K562 (cell line): ENCODE results near the gene MKRN2OS. TPM values are rescaled to one million over a fixed set of nuclear protein-coding genes. Genes with fewer than 3 reads are reported as not detected.

Experiments
- BDP1 ChIP-seq: IDR thresholded peaks from 3 replicates; pipeline ENCODE4 v1.6.1; 2011; ENCODE audit not compliant: insufficient read length, insufficient read depth
- BRD9 ChIP-seq: fragments of 450-650 bp; IDR thresholded peaks from 2 replicates; pipeline ENCODE4 v1.6.1; 2018; ENCODE audit warnings: low read depth; ENCODE audit not compliant: partially characterized antibody
- ETV6 ChIP-seq, 3 experiments: fragments of 150-350 bp in 1 of 3; sonication (generic) in 1 of 3; formaldehyde crosslinking in 1 of 3; IDR thresholded peaks; 2 replicates each; pipeline versions ENCODE4 v1.6.1 to v1.8.0; 2014 to 2022; ENCODE audit warnings: borderline replicate concordance in 2 of 3, low read depth in 2 of 3, antibody characterized with exemption in 1 of 3, low read length in 1 of 3, mild to moderate bottlenecking in 1 of 3, missing genetic modification reagents in 1 of 3
- FOXK1 ChIP-seq: sonication (generic); formaldehyde crosslinking; IDR thresholded peaks from 2 replicates; pipeline ENCODE4 v1.8.0; 2022; ENCODE audit warnings: missing genetic modification reagents, mild to moderate bottlenecking, borderline replicate concordance
- GABPB1 ChIP-seq: sonication (generic); formaldehyde crosslinking; IDR thresholded peaks from 2 replicates; pipeline ENCODE4 v1.8.0; 2022; ENCODE audit warnings: mild to moderate bottlenecking, missing genetic modification reagents
- HDAC2 ChIP-seq: fragments of 450-650 bp; IDR thresholded peaks from 2 replicates; pipeline ENCODE4 v1.6.1; 2016; ENCODE audit warnings: mild to moderate bottlenecking
- MEIS2 ChIP-seq: fragments of 450-650 bp; IDR thresholded peaks from 2 replicates; pipeline ENCODE4 v1.6.1; 2014; ENCODE audit warnings: mild to moderate bottlenecking; ENCODE audit not compliant: partially characterized antibody
- MIER1 ChIP-seq: fragments of 450-650 bp; IDR thresholded peaks from 2 replicates; pipeline ENCODE4 v1.6.1; 2016; ENCODE audit warnings: antibody characterized with exemption, mild to moderate bottlenecking, low read depth
- NFE2 ChIP-seq: IDR thresholded peaks from 2 replicates; pipeline ENCODE4 v1.6.1; 2014; ENCODE audit warnings: antibody characterized with exemption, low read depth
- POLR3G ChIP-seq: IDR thresholded peaks from 2 replicates; pipeline ENCODE4 v1.6.1; 2011; ENCODE audit not compliant: insufficient read length, insufficient replicate concordance; ENCODE audit errors: extremely low read depth
- PPARD ChIP-seq: fragments of 250-450 bp; sonication (Bioruptor Pico); IDR thresholded peaks from 2 replicates; pipeline ENCODE4 v1.8.0; 2022; ENCODE audit warnings: inconsistent platforms, mild to moderate bottlenecking, moderate library complexity
- PTTG1 ChIP-seq: fragments of 450-650 bp; IDR thresholded peaks from 2 replicates; pipeline ENCODE4 v1.6.1; 2016; ENCODE audit warnings: low read depth, mild to moderate bottlenecking, missing genetic modification characterization, missing compliant biosample characterization
- STAG1 ChIP-seq: sonication (generic); formaldehyde crosslinking; IDR thresholded peaks from 2 replicates; pipeline ENCODE4 v1.5.0; 2020; ENCODE audit warnings: missing genetic modification reagents, borderline replicate concordance
- polyA plus RNA-seq, 8 experiments: library from polyadenylated mRNA; depleted of rRNA in 4 of 8; stranded (reverse) in 5 of 8; unstranded in 3 of 8; fragments of >200 nt; fragmentation: Nextera tagmentation in 2 of 8; fragmentation: Illumina TruSeq in 1 of 8; extraction: Ambion mirVana in 2 of 8; extraction: Trizol in 1 of 8; gene quantifications; 2 replicates each; pipeline versions ENCODE4 v1.2.1 to v1.2.3, GENCODE V29; 2011 to 2014; ENCODE audit warnings: inconsistent platforms in 1 of 8, missing spikeins in 1 of 8
- total RNA-seq, 7 experiments: library from RNA; depleted of rRNA in 6 of 7; stranded (reverse); fragments of >200 nt in 6 of 7; fragmentation: Illumina TruSeq in 2 of 7; extraction: Trizol in 2 of 7; gene quantifications; 2 replicates each; pipeline versions ENCODE4 v1.2.1 to v1.2.3, GENCODE V29; 2011 to 2021; ENCODE audit warnings: low replicate concordance in 1 of 7
- TF ChIP-seq, protein P1 (sequence below), 3 experiments: IDR thresholded peaks in 2 of 3; conservative IDR thresholded peaks in 1 of 3; 2 replicates each; pipeline ENCODE4 v1.5.1; 2011 to 2012; ENCODE audit warnings: low read length in 3 of 3, mild to moderate bottlenecking in 3 of 3, control low read depth in 2 of 3, improper control_type of control experiment in 1 of 3, inconsistent platforms in 1 of 3, low read depth in 1 of 3, mixed read lengths in 1 of 3, moderate library complexity in 1 of 3; ENCODE audit not compliant: insufficient read depth in 2 of 3
- TF ChIP-seq, protein P2 (sequence below): fragments of 250-450 bp; sonication (Bioruptor Pico); IDR thresholded peaks from 2 replicates; pipeline ENCODE4 v1.5.0; 2021
- TF ChIP-seq, protein P3 (sequence below): fragments of 200-800 bp; sonication (Bioruptor generic); IDR thresholded peaks from 2 replicates; pipeline ENCODE4 v1.6.1; 2017; ENCODE audit warnings: missing genetic modification characterization, missing compliant biosample characterization
- TF ChIP-seq, protein P4 (sequence below), 2 experiments: fragments of 450-650 bp; IDR thresholded peaks; 2 replicates each; pipeline ENCODE4 v1.6.1; 2016
- TF ChIP-seq, protein P5 (sequence below): sonication (generic); formaldehyde crosslinking; IDR thresholded peaks from 2 replicates; pipeline ENCODE4 v1.8.1; 2023; ENCODE audit warnings: mild to moderate bottlenecking, missing genetic modification reagents

MKRN2OS gene
- total and polyA plus RNA-seq, 9 of the 15 experiments (the other 6 are each of a cell fraction or from before 2014, with no cell fraction given) = 0.11 to 0.27 (median 0.17) TPM; not detected in 6

DNA sequence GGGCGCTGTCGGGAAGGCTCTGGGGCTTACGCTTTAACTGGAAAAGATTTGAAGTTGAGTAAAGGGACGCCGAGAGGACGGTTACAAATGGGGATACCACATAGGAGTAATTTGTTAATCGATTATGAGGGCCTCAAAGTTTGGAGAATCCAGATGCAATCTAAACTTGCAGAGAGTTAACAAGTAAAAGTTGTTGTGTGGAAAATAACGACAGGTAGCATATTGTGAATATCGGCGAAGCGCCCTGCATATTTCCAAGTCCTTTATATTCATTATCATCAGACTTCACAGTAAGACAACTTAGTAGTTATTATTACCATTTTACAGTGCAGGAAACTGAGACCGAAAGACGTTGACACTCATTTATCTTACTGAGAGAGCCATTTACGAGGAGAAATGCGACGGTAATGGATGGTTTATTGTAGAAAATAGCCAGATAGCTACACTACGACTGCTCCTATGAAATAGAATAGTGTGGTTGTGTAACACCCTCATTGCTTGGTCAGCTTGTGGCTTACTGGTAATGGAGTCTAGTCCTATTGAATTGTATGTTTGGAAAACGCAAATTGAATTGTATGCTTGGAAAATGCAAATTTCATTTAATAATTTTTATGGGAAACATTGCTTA is 12.3 kb upstream of the MKRN2OS start (continued):
- TF ChIP-seq PPARD (CRISPR knock-in tag) (no peak), MEIS2 (no peak), BRD9 (no peak), PTTG1 (tag) (no peak), FOXK1 (CRISPR knock-in tag) (no peak), HDAC2 (0 out of 2 replicates have a peak, but pooled peaks have one; percentile 6), STAG1 (no peak), POLR3G (no peak), ETV6 (IDR thresholded peaks at IDR 0.05; ENCODE audit: borderline replicate concordance in 1 of 2, low read depth in 2 of 2, low read length in 1 of 2) (no peak), ETV6 (CRISPR knock-in tag; IDR thresholded peaks at IDR 0.05; ENCODE audit: borderline replicate concordance) (no peak), NFE2 (no peak), BDP1 (no peak), GABPB1 (CRISPR knock-in tag) (no peak), MIER1 (no peak)
- TF ChIP-seq, protein P1, sequence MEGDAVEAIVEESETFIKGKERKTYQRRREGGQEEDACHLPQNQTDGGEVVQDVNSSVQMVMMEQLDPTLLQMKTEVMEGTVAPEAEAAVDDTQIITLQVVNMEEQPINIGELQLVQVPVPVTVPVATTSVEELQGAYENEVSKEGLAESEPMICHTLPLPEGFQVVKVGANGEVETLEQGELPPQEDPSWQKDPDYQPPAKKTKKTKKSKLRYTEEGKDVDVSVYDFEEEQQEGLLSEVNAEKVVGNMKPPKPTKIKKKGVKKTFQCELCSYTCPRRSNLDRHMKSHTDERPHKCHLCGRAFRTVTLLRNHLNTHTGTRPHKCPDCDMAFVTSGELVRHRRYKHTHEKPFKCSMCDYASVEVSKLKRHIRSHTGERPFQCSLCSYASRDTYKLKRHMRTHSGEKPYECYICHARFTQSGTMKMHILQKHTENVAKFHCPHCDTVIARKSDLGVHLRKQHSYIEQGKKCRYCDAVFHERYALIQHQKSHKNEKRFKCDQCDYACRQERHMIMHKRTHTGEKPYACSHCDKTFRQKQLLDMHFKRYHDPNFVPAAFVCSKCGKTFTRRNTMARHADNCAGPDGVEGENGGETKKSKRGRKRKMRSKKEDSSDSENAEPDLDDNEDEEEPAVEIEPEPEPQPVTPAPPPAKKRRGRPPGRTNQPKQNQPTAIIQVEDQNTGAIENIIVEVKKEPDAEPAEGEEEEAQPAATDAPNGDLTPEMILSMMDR (IDR thresholded peaks at IDR 0.05 in 2 of 3, conservative IDR thresholded peaks at IDR 0.05 in 1 of 3; ENCODE audit: insufficient read depth in 2 of 3, low read depth in 1 of 3, low read length in 3 of 3) = peak in 2 of 3 experiments; percentile 11 to 15; a peak in 1 of 6 replicates
- TF ChIP-seq, protein P2, sequence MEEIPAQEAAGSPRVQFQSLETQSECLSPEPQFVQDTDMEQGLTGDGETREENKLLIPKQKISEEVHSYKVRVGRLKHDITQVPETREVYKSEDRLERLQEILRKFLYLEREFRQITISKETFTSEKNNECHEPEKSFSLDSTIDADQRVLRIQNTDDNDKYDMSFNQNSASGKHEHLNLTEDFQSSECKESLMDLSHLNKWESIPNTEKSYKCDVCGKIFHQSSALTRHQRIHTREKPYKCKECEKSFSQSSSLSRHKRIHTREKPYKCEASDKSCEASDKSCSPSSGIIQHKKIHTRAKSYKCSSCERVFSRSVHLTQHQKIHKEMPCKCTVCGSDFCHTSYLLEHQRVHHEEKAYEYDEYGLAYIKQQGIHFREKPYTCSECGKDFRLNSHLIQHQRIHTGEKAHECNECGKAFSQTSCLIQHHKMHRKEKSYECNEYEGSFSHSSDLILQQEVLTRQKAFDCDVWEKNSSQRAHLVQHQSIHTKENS (CRISPR knock-in tag) = no peak
- TF ChIP-seq, protein P3, sequence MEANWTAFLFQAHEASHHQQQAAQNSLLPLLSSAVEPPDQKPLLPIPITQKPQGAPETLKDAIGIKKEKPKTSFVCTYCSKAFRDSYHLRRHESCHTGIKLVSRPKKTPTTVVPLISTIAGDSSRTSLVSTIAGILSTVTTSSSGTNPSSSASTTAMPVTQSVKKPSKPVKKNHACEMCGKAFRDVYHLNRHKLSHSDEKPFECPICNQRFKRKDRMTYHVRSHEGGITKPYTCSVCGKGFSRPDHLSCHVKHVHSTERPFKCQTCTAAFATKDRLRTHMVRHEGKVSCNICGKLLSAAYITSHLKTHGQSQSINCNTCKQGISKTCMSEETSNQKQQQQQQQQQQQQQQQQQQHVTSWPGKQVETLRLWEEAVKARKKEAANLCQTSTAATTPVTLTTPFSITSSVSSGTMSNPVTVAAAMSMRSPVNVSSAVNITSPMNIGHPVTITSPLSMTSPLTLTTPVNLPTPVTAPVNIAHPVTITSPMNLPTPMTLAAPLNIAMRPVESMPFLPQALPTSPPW (CRISPR knock-in tag) = no peak
- TF ChIP-seq, protein P4, sequence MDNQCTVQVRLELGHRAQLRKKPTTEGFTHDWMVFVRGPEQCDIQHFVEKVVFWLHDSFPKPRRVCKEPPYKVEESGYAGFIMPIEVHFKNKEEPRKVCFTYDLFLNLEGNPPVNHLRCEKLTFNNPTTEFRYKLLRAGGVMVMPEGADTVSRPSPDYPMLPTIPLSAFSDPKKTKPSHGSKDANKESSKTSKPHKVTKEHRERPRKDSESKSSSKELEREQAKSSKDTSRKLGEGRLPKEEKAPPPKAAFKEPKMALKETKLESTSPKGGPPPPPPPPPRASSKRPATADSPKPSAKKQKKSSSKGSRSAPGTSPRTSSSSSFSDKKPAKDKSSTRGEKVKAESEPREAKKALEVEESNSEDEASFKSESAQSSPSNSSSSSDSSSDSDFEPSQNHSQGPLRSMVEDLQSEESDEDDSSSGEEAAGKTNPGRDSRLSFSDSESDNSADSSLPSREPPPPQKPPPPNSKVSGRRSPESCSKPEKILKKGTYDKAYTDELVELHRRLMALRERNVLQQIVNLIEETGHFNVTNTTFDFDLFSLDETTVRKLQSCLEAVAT (IDR thresholded peaks at IDR 0.05) = no peak; a peak in 1 of 4 replicates
- TF ChIP-seq, protein P5, sequence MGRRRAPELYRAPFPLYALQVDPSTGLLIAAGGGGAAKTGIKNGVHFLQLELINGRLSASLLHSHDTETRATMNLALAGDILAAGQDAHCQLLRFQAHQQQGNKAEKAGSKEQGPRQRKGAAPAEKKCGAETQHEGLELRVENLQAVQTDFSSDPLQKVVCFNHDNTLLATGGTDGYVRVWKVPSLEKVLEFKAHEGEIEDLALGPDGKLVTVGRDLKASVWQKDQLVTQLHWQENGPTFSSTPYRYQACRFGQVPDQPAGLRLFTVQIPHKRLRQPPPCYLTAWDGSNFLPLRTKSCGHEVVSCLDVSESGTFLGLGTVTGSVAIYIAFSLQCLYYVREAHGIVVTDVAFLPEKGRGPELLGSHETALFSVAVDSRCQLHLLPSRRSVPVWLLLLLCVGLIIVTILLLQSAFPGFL = 0 out of 2 replicates have a peak, but pooled peaks have one; percentile 13
